ENCODE data around the gene PRPF6.
"Not testable (repeated sequence)": the region's sequence is repeated elsewhere in the genome, so short reads cannot be mapped to it uniquely, and the experiment has no call there.

PRPF6 gene

DNA sequence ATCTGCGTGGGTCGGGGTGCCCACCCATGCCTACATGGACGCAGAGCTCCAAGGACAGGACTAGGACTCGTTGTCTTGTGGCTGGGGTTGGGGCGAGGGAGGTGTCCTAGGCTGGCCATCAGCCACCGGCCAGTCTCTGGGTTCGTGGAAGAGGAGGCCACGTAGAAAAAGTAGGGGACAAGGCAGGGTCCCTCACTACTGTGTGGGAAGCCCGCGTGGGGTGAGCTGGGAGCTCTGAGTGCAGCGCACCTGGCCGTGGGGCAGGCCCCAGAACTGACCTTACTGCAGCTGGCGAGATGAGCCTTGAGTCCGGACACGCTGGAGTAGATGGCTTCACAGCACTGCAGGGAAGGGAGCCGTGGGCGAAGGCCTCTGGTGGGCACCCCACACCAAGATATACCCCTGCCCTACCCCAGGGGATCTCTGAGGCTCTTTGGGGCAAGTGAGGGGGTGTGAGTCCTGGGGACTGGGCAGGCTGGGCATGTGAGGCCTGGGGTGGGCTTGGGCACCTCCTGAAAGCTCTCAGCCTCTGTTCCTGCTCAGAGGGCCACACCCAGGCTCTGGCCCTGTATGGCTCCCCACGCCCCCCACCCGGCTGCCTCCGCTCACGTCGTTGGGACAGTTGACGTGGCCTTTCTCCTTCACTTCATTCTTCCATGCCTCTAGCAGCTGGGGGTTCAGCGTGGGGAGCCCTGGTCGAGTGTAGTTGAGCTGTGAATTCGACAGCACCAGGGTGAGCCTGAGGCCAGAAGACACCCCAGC is 19.1 kb upstream of the PRPF6 start:
- no peak for DNase-seq

DNA sequence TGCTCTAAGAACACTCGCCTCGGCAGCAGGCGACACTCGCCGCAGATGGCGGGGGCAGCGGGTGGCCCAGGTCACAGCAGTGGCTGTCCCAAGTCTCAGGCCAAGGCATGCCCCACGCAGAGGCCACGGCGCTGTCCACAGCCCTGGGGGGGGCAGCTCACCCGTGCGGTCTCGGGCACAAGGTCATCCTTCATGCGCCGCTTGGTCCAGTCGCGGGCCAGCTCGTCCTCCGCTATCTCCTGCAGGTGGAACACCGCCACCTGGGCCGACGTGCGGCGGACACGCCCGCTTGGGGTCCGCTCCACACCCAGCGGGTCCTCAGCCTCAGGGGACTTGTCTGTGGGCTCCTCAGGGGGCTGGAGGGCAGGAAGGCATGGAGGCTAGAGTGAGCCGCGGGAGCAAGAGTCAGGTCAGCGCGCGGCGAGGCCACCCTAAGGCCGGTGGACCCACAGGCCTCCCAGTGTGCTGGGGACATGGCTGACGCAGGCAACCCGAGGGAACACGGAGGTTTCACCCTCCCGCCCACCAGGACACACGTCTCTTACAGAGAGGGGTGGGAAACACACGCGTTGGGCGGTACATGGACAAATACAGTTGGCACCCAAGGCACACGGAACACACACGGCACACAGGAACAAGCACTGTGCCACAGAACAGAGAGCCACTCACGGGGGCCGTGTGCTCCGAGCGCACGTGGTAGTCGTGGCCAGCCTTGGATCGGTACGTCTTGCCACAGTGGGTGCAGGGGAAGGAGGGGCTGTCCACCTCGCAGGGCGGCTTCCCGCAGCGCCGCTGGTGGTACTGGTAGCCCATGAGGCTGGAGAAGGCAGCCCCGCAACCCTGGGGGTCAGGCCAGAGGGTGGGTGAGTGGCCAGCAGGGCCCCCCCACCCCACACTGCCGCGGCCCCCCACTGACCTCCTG is 18.2 kb upstream of the PRPF6 start:
- DNase-seq, result no peak

DNA sequence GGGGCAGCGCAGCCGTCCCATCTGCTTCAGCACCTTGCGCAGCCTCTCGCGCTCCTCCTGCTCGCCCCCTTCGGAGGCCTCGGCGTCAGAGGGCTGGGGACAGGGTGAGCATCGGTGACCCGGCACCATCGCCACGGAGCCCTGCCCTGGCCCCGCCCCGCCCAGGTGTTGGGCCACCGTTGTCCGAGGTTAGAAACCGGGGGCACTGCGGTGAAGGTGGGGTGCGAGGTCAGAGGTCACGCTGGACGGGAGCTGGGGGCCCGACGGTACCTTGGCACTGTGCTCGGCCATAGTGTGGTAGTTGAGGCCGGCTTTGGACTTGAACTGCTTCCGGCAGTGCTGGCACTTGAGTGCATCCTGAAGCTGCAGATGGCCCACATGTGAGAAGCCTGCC is 17.6 kb upstream of the PRPF6 start:
- no peak for DNase-seq

- no peak for DNase-seq
Observed at GRCh38 chr20:63963784-63964301, 17.1 kb upstream of the PRPF6 start.

DNA sequence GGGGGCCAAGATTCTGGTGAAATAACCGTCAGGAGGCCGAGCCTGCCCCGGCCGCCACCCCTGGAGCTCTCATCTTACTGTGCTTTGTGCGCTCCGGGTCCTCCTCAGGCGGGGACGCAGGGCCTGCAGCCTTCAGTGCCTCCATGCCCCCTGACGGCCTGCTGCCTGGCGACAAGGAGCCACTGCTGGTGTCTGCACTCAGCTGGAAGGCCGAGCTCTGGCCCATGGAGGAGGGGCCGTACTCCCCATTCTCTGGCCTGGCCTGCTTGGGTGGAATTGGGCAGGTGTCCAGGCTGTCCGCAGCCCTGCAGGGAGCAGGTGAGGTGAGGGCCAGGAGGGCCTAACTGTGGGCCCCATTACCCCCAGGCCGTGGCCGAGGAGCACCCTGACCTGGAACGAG is 16.5 kb upstream of the PRPF6 start:
- no peak for DNase-seq

GRCh38 chr20:63966172-63966943 is 14.6 kb upstream of the PRPF6 start:
- DNase-seq, result no peak

- no peak for DNase-seq
Observed at GRCh38 chr20:63966944-63967322, 14.0 kb upstream of the PRPF6 start.

DNA sequence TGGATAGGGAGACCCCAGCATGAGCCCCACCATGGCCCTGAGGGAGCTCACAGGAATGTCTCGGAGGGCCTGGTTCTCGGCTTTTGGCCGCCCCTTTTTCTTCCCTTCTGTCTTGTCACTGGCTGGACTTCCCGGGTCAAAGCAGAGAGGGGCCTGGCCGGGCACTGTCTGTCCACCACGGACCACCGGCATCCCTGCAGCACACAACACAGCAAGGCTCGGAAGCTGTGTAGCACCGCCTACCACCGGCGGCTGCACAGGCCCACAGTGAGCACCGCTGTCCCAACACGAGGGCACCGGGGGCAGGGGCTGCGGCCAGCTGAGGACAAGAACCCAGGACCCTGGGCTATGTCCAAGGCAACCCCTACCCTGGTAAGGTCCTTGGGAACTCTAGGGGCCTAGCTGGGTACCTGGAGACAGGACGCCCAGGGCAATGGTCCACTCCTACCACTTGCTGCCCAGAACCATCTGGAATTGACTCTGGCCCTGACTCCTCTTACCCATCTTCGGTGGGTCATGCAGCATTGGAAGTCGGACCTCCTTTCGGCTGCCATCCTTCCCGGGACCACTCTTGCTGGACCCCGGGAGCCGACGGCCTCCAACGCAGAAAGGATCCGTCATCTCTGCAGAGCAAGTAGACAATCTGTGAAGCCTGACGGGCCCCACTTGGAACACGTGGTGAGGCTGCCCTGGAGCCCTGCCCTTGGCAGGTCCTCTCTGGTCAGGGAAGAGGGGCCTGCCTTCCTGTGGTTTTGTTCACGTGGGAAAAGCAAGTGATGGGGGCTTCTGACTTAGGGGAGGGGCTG is 13.4 kb upstream of the PRPF6 start:
- DNase-seq, result no peak

DNA sequence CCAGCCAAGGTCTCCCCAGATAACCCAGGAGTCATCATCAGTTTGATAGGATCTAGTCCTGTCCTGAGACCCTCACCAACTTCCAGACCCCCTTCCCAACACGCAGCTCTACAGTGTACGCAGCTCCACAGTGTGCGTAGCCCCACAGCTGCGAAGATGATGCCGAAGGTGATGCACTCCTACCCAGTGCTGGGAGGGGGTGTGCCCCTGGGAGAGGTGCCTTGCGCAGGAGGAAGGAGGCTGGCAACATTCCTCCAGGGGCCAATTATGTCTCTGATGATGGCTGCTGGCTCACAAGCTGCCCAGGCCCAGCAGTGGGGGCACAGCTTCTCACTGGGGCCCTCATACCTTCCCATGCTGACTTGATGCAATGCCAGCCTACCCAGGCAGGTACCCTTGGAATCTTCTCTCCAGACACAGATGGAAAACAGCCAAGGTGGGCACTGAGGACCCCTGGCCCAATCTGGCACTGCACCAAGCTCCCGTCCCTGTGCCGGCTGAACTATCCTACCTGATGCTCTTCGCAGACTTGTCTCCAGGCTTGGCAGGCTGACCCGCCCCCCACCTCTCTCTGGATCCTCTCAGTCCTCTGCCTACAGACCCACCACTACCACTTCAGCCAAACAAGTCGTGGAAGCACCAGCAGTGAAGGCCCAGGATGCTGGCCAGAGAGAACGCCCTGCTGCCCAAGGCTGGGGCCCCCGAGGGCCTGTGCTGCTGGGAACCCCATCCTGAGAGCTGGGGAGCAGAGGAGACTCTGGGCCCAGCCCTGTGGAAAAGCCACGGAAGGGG is 12.6 kb upstream of the PRPF6 start:
- DNase-seq, result no peak

GRCh38 chr20:63968928-63969760 is 11.8 kb upstream of the PRPF6 start:
- DNase-seq, result no peak

- no peak for DNase-seq
Observed at GRCh38 chr20:63969838-63970713, 10.9 kb upstream of the PRPF6 start, which contains the start of gene ZNF512B. ZNF512B (minus strand) TSS chr20:63969930; CDS start chr20:63967950, 1,980 bp downstream.

DNA sequence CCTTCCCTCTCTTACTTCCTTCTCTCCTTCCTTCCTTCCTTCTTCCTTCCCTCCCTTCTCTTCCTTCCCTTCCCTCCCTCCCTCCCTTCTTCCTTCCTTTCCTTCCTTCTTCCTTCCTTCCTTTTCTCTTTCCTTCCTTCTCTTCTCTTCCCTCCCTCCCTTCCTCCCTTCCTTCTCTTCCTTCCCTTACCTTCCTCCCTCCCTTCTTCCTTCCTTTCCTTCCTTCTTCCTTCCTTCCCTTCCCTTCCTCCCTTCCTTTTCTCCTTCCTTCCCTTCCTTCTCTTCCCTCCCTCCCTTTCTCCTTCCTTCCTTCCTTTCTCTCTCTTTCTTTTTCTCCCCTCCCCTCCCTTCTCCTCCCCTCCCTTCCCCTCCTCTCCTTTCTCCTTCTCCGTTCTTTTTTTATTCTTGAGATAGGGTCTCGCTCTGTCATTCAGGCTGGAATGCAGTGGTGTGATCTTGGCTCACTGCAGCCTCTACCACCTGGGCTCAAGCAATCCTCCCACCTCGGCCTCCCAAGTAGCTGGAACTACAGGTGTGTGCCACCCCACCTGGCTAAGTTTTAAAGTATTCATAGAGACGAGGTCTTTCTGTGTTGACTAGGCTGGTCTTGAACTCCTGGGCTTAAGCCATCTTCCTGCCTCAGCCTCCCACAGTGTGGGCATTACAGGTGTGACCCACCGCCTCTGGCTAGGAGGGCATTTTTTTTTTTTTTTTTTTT is 10.1 kb upstream of the PRPF6 start:
- no peak for DNase-seq

DNA sequence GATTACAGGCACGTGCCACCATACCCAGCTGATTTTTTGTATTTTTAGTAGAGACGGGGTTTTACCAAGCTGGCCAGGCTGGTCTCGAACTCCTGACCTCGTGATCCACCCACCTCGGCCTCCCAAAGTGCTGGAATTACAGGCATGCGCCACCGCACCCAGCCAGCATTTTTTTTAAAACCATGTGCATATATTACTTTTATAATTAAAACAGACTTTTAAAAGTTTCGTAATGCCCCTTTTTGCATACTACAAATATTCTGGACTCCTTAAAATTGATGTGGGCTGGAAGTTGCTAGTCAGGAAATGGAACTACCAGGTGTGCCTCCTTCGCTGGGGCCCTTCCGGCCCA is 9.0 kb upstream of the PRPF6 start:
- not testable (repeated sequence) for DNase-seq

DNA sequence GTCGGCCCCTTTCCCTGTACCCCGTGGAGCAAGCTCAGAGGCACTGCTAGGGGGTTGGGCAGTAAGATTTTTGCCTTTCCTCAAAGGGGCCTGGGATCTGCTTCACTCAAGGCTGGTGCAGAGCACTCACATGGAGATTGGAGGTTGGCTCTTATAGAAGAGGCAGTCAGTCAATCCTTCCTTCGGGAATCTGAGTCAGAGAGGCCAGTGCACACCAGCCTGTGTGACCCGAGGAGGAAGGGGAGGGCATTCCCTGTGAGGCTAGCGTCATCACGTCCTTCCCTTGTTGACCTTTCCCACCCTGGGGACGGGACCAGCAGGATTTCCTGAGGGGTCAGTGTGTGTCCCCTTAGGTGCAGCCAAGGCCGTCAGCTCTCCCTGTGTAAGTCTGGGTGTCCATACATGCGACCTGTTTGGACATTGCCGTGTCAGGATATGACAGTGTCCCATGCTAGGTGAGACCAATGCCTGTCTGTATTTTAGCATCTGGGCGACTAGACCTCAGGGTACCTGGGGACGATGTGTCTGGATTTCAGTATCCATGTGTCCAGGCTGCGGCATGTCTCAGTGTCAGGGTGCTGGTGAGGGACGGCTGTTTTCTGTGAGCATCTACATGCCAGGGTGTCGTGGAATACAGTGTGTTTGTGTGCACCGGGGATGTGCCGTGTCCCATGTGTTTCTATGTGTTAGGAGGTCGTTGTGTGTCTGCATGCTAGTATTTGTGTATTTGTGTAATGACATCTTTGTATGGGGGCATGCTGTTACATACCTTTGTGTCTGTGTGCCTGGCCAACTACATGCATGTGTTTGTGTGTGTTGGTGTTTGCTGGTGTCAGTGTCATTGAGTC is 8.4 kb upstream of the PRPF6 start:
- DNase-seq, result no peak

- DNase-seq, result no peak
Observed at GRCh38 chr20:63973160-63973479, 7.8 kb upstream of the PRPF6 start.

DNA sequence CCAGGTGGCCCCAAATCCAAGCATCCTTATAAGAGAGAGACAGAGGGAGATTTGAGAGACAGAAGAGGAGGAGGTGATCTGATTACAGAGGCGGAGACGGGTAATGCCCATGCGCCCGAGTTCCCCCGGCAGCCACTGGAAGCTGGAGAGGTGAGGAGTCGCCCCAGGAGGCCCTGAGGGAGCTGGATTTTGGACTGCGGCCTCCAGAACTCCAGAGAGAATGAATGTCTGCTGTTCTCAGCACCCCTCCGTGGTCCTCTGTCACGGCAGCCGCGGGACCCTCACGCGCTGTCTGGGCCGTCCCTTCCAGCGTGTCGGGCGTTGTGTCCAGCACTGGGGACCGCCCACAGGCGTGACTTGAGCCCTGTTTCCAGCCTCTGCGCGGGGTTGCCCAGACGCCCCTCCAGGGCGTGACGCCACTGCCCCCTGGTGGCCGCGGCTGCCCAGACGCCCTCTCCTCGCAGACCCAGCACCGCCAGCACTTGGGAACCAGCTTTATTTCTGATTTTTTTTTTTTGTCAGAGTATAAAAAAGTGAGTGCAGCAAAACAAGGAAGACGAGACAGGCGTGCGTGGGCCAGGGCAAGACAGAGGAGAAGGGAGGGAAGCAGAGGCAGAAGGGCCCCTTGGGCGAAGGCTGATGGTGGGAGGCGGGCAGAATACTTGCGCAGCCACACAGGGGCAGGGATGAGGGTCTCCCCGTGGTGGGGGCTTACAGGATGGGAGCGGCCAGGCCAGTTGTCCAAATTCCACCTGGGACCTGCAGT is 7.1 kb upstream of the PRPF6 start:
- peak; percentile 67 for DNase-seq

All from T1000 (cell line).